Activated CD4-positive, alpha-beta T cell treated with anti-CD3 and anti-CD28 coated beads, Interleukin-2, amount 50 U/mL, for 24 hours (primary cell): Measurements from ENCODE around the gene RNF11.

Experiments
- DNase-seq, 2 donors: peaks; one replicate each; pipeline ENCODE4 v3.0.0-alpha.2; 2020; ENCODE audit warnings: low read depth in 1 of 2, low spot score in 1 of 2

RNF11 gene

DNA sequence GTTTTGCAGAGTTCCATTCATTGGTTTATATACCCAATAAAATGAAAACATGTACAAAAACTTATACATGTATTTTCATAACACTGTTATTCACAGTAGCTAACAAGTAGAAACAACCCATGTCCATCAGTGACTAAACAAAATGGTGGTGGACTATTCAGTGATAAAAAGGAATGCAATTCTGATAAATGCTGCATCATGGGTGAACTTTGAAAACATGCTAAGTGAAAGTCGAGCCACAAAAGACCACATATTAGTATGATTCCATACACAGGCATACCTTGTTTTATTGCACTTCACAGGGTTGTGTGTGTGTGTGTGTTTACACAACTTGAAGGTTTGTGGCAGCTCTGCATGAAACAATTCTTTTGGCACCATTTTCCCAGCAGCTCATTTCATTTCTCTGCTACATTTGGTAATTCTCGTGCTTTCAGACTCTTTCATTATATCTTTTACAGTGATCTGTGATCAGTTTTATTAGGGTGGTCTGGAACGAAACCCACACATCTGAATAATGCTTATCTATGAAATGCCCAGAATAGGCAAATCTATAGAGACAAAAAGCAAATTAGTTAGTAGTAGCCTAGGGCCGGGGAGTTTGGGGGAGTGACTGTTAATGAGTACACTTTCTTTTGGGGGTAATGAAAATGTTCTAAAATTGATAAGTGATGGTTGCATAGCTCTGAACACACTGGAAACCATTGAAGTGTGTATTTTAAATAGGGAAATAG lies 27.2 kb downstream of the RNF11 start:
- DNase-seq = no peak

DNA sequence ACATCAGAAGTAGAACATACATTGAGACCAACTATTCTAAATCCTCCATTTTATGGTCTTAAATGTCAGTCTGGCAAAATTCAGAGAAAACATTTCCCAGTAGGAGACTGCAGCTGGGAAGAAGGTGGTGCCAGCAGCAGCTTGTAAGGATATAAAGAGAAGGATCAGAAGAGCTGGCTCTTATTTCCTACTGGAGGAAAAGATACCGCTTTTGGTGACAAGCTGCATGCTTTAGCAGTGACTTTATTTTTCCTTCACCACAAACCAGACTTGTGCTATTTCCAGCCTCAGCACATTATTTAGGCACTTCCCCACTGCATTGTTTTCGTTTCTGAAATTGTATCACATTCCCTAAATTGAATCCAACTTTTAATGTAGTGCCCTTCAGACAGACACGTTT lies 28.4 kb downstream of the RNF11 start:
- no peak for DNase-seq

DNA sequence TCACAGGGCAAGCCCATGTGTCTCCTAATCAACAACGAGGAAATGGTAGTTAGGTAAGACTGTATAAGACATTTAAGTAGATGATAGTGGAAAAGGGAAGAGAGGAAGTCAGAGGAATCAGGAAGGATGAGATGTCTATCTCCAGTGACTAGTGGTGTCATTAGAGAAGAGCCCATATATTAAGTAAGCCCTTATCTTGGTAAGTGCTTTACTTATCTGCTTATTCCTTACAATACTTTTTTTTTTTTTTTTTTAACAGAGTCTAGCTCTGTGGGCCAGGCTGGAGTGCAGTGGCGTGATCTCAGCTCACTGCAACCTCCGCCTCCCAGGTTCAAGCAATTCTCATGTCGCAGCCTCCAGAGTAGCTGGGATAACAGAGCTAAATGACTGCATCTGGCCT lies 29.5 kb downstream of the RNF11 start:
- DNase-seq = no peak

DNA sequence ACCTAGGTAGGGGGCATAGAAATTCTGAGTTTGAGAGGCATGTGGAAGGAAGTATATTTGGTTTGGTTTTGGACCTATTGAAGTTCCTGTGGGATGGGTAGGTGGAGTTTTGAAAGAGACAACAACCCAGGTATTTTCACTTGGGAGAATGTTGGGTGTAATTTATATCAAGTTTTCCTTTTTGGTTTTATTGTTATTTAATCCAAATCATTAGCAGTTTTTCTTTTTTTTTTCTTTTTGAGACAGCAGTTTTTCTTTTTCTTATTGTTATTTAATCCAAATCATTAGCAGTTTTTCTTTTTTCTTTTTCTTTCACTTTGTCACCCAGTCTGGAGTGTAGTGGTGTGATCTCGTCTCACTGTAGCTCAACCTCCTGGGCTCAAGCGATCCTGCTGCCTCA lies 30.1 kb downstream of the RNF11 start:
- DNase-seq = no peak

DNA sequence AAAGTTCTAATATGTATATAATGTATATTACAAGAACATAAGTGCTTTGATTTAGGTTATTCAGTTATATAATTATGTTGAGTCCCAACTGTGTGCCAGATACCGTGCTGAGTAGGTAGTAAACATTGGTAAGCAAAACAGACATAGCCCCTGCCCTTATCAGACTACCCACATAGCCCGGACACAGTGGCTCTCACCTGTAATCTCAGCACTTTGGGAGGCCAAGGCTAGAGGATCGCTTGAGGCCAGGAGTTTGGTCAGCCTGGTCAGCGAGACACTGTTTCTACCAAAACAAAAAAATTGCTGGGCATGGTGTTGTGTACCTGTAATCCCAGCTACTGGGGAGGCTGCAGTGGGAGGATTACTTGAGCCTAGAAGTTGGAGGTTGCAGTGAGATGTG lies 30.7 kb downstream of the RNF11 start:
- no peak for DNase-seq

DNA sequence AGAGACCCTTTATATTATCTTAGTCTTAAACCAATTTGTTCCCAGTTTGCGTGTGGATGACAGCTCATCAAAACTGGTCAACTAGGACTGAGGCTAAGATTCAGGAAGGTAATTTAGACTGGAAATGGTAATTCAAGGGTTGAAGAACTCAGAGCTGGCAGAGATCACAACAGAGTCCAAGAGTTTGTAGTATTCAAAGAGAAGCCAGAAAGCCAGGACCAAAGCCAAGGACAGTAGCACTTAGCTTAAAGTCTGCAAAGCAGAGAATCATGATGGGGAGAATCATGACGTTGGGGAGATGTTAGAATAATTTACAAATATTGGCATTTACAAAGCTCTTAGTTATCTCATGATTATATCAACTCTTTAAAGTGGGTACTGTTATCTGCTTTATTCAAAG lies 32.6 kb downstream of the RNF11 start:
- DNase-seq = no peak

DNA sequence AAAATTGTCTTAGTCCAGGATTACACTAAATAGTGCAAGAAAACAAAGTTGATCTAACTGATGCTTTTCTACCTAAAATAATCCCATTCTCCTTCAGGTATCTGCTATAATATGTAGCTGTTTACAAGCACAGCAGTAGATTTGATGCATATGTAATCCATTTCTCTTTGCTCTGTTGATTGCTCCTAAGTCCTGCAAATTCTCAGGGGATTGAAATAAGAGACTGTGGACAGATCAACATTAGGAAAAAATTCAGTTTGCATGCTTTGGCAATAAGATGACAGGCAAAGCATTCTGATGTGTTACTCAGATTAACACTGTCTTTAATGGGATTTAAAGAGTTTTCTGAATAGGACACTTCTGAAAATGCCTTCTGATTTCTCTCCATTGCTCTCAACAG lies 34.7 kb downstream of the RNF11 start:
- no peak for DNase-seq

DNA sequence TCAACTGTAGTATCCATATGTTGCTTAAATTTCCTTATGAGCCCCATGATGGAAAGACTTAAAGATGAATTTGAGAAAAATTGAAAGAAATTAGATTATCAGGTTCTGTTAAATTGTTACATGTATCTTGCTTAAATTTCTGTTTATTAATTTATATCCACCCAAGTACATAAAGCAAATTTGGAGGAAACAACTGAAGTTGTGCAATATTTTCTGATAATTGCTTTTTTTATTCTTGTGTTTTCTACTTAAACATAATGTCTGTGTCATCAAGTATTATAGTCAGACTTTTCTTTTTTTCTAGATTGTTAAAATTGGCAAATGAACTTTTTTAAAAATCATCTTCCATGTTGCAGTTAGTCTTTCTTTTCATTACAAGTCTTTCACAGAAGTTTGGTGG lies 36.8 kb downstream of the RNF11 start:
- DNase-seq = no peak

DNA sequence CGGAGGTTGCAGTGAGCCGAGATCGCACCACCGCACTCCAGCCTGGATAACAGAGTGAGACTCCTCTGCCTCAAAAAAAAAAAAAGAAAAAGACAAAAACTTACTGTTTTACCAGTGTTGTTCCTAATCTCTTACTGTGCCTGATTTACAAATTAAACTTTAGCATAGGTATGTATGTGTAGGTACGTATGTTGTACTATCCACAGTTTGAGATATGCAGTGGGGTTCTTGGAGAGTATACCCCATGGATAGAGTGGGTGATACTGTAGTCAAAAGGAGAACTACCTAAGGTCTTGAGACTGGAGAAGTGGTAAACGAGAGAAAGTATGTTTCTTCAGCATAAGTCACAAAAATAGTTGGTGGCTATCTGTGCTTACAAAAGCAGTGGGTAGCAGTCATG lies 38.6 kb downstream of the RNF11 start:
- no peak for DNase-seq

DNA sequence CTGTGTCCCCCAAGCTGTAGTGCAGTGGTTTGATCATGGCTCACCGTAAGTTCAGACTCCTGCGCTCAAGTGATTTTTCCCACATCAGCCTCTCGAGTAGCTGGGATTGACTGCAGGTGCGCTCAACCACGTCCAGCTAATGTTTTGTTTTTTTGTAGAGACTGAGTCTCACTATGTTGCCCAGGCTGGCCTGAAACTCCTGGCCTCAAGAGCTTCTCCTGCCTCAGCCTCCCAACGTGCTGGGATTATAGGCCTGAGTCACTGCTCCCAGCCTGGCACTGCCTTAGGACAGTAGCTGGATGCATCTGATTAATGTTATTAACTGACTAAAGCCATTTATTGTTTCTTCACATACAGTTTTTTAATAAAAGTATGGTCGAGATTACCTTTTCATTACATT lies 40.2 kb downstream of the RNF11 start:
- no peak for DNase-seq

DNA sequence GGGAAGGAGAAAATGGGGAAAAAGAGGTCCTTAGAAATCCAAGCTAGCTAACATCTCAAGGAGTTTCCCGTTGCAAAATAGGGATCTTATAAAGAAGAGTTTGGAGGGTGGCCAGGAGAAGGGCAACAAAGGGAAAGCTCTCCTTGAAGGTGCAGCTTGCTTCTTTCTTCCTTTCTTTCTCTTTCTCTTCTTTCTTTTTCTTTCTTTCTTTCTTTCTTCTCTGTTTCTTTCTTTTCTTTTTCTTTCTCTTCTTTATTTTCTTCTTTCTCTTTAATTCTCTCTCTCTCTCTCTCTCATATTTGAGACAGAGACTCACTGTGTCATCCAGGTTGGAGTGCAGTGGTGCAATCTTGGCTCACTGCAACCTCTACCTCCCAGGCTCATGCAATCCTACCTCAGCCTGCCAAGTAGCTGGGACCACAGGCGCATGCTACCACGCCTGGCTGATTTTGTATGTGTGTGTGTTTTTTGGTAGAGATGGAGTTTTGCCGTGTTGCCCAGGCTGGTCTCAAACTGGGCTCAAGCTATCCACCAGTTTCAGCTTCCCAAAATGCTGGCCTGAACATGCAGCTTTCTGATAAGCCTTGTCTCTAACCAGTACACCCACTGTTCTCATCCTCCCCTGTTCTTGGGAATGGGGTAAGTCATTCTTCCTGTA lies 44.4 kb downstream of the RNF11 start:
- DNase-seq = no peak

DNA sequence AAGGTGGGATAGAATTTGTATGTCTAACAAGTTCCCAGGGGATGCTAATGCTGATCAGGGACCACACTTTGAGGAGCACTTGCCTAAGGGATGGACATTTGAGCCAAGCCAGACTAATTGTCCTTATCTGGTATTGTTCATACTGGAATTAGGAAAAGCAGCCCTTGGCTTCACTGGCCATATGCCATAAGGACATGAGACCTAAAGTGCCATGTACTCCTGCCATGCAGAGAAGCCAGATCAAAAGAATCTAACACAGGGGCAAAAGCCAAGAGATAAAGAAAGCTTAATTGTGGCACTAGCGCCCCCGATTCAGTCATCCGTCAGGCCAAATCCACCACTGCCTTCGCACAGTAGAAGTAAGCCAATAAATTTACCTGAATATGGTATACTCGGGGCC lies 45.7 kb downstream of the RNF11 start:
- no peak for DNase-seq

DNA sequence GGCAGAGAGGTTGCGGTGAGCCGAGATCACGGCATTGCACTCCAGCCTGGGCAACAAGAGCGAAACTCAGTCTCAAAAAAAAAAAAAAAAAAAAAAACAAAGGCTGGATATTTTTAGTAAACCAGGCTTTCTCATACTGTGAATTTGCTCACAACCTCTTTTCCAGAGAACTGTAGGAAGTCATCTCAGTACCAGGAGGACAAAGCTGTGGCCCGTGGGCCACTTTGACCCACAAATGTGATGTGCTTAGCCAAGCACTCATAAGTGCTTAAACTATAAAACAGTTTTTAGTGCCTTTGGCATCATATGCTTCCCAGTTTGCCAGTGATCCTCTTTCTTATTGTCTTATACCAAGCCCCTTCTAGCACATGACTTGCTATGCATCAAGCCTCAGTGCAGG lies 46.5 kb downstream of the RNF11 start:
- DNase-seq = no peak

DNA sequence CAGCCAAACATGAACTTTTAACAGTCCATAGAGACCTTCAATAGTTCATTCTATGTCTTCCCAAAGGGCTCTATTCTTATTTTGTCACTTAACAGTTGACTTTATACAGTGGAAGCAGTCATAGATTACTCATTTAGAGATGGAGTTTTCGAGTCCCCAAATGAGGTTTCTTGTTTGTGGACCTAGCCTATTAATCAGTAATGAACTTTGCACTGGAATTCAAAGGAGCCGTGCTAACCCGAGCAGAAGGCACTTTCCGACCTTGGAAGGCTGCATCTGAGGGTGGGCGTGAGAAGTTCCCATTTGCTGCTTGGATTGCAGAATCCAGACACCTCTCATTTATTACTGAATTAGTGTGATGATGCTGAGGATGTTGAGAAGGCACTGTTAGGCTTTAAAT lies 47.9 kb downstream of the RNF11 start:
- DNase-seq = no peak

DNA sequence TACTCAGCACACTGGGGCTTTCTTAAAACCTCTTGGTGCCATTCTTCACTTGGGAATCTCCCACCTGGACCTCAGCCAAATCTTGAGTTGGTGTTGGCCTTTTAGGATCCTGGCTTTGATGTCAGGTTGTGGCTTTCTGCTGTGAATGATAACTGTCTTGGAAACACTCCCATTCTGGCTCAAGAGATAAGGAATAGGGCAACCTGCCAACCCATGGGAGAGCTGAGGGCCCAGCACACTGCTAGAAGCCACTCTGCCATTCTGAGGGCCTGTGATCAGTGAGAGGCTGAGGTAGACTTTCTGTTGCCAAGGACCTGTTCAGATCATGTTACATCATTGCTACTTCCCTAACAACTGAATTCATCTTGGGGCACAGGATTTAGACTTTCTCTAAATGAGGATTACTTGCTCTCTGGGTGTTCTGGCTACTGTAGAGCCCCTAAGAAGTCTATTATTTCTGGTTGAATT lies 48.4 kb downstream of the RNF11 start:
- DNase-seq = no peak

DNA sequence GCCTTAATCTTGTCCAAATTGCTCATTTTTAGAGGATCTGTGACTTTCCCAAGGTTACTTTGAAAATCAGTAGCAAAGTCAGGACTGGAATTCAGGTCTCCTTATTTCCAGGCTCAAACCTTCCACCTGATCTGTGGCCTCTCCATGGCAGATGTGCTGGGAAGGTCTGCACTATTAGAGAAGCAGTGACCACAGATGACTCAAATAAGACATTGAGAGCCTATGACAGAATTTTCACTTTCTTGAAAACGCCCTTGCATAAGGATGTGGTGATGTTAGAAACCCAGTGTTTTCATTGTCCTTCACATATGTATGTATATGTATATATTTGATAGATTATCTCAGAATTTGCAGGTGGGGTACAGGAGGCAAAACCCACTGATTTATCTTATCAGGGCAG lies 49.0 kb downstream of the RNF11 start:
- no peak for DNase-seq

DNA sequence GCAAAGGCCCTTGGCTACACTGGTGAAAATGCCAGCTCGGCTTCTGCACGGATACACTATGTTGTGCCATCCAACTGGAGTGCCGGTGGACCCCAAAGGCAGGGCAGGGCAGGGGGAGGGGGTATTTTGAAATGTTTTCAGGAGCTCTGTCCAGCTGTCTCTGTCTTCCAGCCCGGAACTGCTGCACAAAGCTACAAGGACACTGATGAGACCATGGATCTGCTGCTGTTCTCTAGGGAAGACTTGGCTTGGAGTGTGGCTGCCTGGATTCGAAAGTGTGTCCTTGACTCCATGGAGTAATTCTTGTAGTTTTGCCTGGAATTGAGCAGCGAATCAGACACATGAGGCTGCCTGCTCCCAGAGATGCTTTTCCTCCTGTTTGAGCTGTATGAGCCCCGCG lies 51.9 kb downstream of the RNF11 start:
- DNase-seq = no peak

DNA sequence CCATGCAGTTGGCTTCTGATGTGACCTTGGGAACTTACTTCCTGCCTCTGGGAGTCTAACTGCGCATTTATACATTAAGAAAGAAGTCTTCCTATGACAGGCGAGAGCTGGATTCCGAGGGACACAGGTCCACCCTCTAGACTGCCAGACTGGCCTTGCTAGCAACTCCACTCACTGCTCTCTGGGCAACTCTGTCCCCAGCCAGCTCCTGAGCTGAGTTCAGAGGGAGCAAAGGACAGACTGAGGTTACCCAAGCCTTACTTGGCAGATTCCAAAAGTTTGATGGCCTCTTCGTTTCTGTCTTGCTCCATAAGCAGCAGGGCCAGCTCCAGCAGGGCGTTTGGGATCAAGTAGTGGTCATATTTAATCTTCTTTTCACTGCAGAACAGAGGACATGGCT lies 52.5 kb downstream of the RNF11 start:
- DNase-seq = no peak

DNA sequence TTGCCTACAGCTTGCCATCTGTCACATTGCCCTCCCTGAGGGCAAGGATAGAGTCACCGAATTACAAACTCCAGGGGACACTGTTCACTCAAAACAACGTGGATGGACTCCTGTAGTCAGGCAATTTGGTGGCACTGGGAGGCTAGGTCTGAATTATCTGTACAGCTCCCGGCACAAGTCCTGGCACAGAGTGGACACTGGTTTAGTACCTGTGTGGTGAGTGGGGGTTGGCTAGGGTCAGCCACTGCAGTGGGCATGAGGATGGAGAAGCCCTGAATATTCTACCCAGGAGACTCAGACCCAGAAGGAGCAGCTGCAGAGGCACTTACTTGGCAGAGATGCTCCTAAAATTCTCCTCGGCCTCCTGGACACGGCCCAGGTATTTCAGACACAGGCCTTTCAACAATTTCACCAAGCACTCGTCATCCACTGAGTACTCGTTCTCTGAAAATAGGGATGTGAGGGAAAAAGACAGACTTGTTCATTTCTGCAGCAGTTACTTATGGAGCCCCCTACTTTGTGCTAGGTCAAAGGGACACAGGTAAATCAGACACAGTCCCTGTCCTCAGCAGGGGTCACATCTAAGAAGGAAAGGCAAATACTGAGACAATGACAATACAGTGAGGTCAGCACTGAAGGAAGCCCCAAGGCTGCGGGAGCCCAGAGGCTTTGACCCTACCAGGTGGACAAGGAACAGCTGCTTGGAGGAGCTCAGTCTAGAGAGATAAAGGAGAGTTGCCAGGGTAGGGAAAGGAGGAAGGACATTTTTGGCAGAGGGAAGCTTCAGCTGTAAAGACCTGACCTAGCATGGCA lies 53.8 kb downstream of the RNF11 start:
- no peak for DNase-seq

DNA sequence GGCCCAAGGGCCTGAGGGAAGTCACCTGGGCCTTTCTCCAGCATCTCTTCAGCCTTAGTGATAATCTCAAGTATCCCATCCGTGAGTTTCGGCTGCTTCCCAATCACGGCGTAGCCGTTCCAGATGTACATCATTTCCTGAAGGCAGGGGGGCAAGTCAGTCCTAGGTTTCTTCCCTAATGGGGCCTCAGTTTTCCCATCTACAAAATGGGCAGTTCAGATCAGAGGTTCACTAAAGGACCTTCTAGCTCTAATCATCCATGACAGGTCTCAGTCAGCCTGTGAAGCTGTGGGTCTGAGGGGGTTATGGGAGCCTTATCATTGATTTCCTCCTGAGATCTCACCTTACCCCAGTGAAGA lies 54.4 kb downstream of the RNF11 start:
- DNase-seq = no peak

DNA sequence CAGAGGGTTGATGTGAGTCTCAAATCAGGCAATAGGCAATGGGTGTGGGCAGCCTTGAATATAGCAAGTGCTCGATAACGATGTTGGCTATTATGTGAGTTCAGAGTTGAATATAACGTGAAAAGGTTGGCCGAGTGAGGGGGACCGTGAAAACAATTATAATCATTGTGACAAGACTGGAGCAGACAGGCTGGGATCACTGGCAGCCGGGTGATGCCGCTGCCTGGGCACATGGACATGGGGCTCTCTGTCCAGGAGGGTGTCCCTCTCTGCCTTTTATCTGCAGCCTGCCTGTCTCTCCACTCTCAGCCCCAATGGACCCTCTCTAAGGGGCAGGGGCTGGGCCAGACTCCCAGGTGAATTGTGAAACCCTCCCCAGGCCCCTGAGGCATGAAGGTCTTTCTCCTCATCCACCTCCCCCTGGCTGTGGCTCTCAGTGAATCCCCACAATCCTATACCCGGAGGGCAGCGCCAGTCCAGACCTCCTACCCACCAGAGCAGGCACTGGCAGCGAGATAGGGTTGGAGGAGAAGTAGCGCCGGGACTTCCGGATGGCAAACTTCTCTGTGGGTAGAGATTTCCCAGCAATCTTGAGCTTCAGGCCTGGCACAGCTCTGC lies 57.9 kb downstream of the RNF11 start:
- no peak for DNase-seq
